H1 (cell line): ENCODE data around the gene IL12B. TPM values are rescaled to one million over a fixed set of nuclear protein-coding genes. Genes with fewer than 3 reads are reported as not detected.

ENCODE experiments used
- CBX5 ChIP-seq: fragments of 300-800, 300-1000 bp; sonication (generic); IDR thresholded peaks from 2 replicates; pipeline ENCODE4 v1.7.1; 2016; ENCODE audit warnings: antibody characterized with exemption, low read length, low read depth
- CBX8 ChIP-seq: fragments of 300-800, 300-1000 bp; sonication (generic); IDR thresholded peaks from 2 replicates; pipeline ENCODE4 v1.7.1; 2016; ENCODE audit warnings: low read depth, low read length, borderline replicate concordance
- EGR1 ChIP-seq: IDR thresholded peaks from 2 replicates; pipeline ENCODE4 v1.6.1; 2011; ENCODE audit warnings: low read depth, low read length, borderline replicate concordance
- GABPA ChIP-seq: IDR thresholded peaks from 2 replicates; pipeline ENCODE4 v1.6.1; 2011; ENCODE audit warnings: mild to moderate bottlenecking, low read length, moderate library complexity, borderline replicate concordance; ENCODE audit not compliant: insufficient read depth
- HDAC2 ChIP-seq, 2 experiments: fragments of 300-600 bp in 1 of 2; sonication (generic) in 1 of 2; IDR thresholded peaks; 2 replicates each; pipeline ENCODE4 v1.6.1; 2011 to 2012; ENCODE audit warnings: low read depth in 2 of 2, low read length in 2 of 2, mild to moderate bottlenecking in 2 of 2, moderate library complexity in 2 of 2, borderline replicate concordance in 1 of 2, inconsistent platforms in 1 of 2
- HDAC6 ChIP-seq: IDR thresholded peaks from one replicate; pipeline ENCODE4 v1.7.1; 2012; ENCODE audit warnings: low read depth, mild to moderate bottlenecking, inconsistent platforms, low read length, moderate library complexity
- MAFK ChIP-seq: IDR thresholded peaks from 2 replicates; pipeline ENCODE4 v1.6.1; 2012; ENCODE audit warnings: low read depth, mild to moderate bottlenecking, improper control_type of control experiment, low read length
- RAD21 ChIP-seq, 2 experiments: IDR thresholded peaks in 1 of 2; conservative IDR thresholded peaks in 1 of 2; 2 replicates each; pipeline ENCODE4 v1.6.1; 2011; ENCODE audit warnings: low read depth in 2 of 2, low read length in 2 of 2, improper control_type of control experiment in 1 of 2, inconsistent platforms in 1 of 2, mild to moderate bottlenecking in 1 of 2, moderate library complexity in 1 of 2
- YY1 ChIP-seq: IDR thresholded peaks from 2 replicates; pipeline ENCODE4 v1.6.1; 2011; ENCODE audit warnings: low read depth, mild to moderate bottlenecking, low read length
- polyA plus RNA-seq, 7 experiments: library from polyadenylated mRNA; depleted of rRNA in 3 of 7; stranded (reverse) in 5 of 7; unstranded in 2 of 7; fragments of >200 nt in 5 of 7; fragments of 200-250 nt in 2 of 7; gene quantifications; 1 replicate in 5 of 7; 2 replicates in 1 of 7; 4 replicates in 1 of 7; pipeline versions ENCODE4 v1.2.1 to v1.2.3, GENCODE V29; 2011 to 2013; ENCODE audit warnings: missing spikeins in 2 of 7, mixed read lengths in 2 of 7
- total RNA-seq: library from RNA; stranded (reverse); fragmentation: NEBNext Ultra II Directional; extraction: Animal tissue kit (Norgen Biotek cat#: 25700); gene quantifications from 2 replicates; pipeline ENCODE4 v1.2.1, GENCODE V29; 2021

Gene IL12B
- total and polyA plus RNA-seq, 2 of the 8 experiments (the other 6 are each of a cell fraction or from before 2014, with no cell fraction given): not detected

DNA sequence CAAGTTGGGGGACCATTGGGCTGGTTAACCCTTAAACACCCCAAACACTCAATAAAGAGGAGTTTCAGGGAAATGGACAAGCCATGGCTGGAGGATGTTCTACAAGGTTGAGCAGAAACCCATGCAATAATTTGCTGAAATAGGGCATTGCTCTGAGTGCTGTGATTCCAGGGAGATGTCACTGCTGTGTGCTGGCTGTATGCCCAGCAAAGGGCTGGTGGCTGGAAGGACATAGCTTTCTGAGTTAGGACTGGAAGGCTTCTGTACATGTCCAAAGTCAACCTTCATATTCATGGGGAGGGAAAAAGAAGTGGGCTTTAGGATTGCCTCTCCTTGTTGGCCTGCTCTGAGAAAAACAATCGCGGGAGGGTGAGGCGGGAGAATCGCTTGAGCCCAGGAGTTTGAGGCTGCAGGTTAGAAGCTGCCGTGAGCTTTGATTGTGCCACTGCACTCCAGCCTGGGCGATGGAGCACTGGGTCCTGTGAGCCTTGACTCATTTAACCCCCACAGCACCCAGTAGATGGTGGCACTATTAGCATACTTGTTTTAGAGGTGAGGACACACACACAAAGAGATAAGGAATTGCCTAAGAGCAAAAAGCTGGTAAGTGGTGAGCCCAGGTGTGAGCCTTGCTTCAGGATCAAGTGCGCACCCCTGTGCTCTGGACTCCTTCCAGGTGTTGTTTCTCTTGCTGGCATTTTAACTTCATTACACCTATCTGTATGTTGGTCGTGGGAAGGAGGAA, 20.4 kb downstream of the IL12B start (continued):
- TF ChIP-seq HDAC2 (IDR thresholded peaks at IDR 0.05; ENCODE audit: borderline replicate concordance in 1 of 2, low read depth in 2 of 2, low read length in 2 of 2): no peak
- TF ChIP-seq YY1: no peak
- TF ChIP-seq CBX8: no peak
- no peak for TF ChIP-seq GABPA
- no peak for TF ChIP-seq EGR1
- no peak for TF ChIP-seq HDAC6
- TF ChIP-seq RAD21 (IDR thresholded peaks at IDR 0.05 in 1 of 2, conservative IDR thresholded peaks at IDR 0.05 in 1 of 2; ENCODE audit: low read depth in 2 of 2, low read length in 2 of 2): no peak
- no peak for TF ChIP-seq MAFK
- no peak for TF ChIP-seq CBX5
- TF ChIP-seq, all 59 proteins: peak for 0
